CD4-positive, alpha-beta T cell treated with Interleukin-4 for 1 hour (primary cell): Measurements from ENCODE around the gene R3HDM1.

Source experiments
- DNase-seq, 2 donors: peaks; one replicate each; pipeline ENCODE4 v3.0.0-alpha.2; 2020 to 2022

The R3HDM1 gene

DNA sequence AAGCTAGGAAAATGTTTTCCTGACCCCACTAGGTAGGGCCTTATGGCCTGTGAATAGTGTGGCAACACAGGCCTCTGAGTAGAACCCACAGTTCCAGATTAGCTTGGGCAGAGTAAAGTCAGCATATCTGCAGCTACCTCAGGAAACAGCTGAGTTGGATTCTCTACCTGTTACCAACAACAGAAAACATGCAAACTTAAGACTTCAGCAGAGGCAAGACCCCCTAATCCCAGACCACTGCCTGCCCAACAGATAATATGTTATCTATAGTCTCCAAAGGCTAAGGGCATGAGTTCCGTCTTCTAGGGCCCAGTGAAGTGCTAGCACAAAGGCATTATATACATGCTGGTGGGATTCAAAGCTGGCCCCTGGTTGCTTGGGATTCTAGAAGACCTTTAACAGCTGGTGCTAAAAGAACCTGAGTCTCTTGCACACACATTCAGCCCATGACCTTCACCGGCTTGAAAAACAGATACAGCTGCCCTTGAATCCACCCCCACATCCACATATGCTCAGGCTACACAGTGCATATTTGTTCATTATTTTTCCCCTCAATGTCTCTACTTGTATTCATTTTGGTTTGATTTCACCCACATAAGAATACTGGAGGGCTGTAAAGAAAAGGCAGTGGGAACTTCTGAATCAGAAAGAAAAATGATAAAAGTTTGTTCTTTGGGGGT is 196.9 kb downstream of the R3HDM1 start:
- no peak for DNase-seq

- no peak for DNase-seq
Observed at GRCh38 chr2:135732561-135732960, 201.3 kb downstream of the R3HDM1 start.

DNA sequence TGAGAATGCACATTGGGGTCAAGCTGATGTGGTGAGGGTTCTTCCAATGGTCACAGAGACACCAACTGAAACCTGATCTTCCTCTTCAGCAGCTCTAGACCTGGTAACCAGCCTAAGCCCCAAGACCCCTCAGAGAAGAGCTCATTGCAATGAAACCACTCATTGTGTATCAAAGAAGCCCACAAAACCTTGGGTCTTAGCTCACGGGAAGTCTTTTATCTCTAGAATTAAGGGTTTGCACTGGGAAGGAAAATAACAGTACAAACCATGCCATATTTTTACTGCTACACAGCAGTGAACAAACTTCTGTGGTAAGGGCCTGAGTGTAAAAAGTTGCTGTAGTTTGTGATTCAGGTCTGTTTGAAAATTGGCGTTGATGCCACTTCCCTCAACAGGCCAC is 201.8 kb downstream of the R3HDM1 start:
- no peak for DNase-seq

- no peak for DNase-seq
Observed at GRCh38 chr2:135736546-135736945, 205.3 kb downstream of the R3HDM1 start.

- no peak for DNase-seq
Observed at GRCh38 chr2:135740206-135740605, 208.9 kb downstream of the R3HDM1 start.

DNA sequence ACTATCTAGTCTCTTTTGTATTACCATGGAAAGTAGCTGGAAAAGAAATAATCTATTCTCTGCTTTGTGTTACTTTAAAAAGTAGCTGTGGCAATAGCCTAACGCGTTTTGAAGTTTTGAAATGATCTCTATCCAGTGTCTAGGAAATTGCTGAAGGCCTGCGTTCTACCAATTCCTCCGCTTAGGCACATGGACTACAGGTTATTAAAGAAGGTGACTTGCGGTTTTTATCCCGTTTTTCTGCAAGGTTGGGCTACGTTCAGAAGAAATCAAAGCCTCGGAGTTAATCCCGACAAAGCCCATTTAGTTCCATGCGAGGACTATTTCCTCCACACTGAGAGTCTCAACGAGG is 209.7 kb downstream of the R3HDM1 start:
- no peak for DNase-seq

GRCh38 chr2:135741395-135742324 is 210.4 kb downstream of the R3HDM1 start, which contains the start of gene UBXN4:
UBXN4 (plus strand) TSS chr2:135741855; CDS start chr2:135741930, 75 bp downstream.
- DNase-seq, result peak; percentile 97 to 98

- DNase-seq, result peak; percentile 39 to 67
Observed at GRCh38 chr2:135742325-135742757, 211.1 kb downstream of the R3HDM1 start.

- no peak for DNase-seq
Observed at GRCh38 chr2:135743860-135744259, 212.6 kb downstream of the R3HDM1 start.

- peak; percentile 17 to 42 for DNase-seq
Observed at GRCh38 chr2:135744760-135745314, 213.6 kb downstream of the R3HDM1 start.

- DNase-seq, result no peak
Observed at GRCh38 chr2:135745545-135745944, 214.3 kb downstream of the R3HDM1 start.

DNA sequence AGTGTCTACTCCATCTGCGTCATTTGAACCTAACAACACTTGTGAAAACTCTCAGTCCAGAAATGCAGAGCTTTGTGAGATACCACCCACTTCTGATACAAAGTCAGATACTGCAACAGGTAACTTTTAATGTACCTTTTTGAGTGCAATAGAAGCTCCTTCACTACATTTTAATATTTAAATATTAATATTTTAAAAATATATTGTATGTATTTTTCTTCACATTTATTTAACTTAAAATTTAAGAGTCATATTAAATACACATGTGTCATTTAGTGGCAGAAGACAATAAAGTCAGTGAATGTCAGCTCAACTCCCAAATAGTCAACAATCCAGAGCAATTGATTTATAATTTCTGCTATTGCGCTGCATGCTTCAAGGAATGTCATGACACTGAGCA is 224.3 kb downstream of the R3HDM1 start:
- no peak for DNase-seq

DNA sequence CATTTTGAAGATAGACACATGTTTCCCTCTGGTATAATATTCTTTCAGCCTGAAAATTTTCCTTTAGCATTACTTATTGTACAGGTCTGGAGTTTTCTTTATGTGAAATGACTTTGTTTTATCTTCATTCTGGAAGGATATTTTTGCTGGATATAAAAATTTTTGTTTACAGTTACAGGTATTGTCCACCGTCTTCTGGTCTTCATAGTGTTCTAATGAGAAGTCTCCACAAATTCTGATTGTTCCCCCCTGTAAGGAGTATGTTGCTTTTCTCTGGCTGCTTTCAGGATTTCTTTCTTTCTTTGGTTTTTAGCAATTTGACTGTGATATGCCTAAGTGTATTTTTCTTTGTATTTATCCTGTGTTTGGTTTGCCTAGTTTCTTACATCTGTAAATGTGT is 225.4 kb downstream of the R3HDM1 start:
- no peak for DNase-seq

DNA sequence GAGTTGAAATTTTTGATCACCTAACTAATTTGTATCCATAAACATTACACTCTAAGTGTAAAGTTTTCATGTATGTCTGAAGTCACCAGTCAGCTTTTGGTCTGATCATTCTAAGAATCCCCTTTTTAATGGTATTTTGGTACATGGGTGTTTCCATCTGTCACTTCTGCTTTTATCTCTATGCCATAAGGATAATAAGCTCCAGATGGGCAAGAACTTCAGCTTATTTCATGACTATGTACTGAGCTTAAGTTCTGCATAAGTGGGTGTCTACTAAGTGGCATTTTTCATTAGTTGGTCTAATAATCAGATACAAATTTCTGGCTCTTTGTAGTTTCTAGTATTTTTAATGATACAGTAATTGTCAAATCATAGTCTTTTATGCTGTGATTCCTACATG is 230.7 kb downstream of the R3HDM1 start:
- no peak for DNase-seq

- no peak for DNase-seq
Observed at GRCh38 chr2:135762530-135762929, 231.2 kb downstream of the R3HDM1 start.

GRCh38 chr2:135768863-135769262 is 237.6 kb downstream of the R3HDM1 start:
- DNase-seq, result no peak

GRCh38 chr2:135773319-135773718 is 242.0 kb downstream of the R3HDM1 start:
- DNase-seq, result no peak

DNA sequence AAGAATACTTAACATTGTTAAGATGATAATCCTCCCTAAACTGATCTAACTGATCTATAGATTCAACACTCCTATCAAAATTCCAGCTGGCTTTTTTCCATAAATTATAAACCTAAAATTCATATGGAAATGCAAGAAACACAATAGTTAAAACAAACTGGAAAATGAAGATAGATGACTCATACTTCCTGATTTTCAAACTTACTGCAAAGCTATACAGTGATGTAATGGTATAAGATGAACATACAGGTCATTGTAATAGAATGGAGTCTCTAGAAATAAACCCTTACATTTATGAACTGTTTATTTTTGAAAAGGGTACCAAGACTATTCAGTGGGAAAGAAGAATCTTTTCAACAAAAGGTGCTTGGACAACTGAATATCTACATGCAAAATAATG is 242.6 kb downstream of the R3HDM1 start:
- DNase-seq, result no peak
